ENCODE measurements around the gene FGF12.

FGF12 gene

GRCh38 chr3:192570821-192571791 lies 156.2 kb downstream of the FGF12 start:
- no peak overlapping the region for H3K9ac ChIP-seq (ENCODE audit: low read length)
- no peaks in the 10 kb centered on the region for H3K36me3 ChIP-seq (ENCODE audit: control insufficient read depth, insufficient read depth, low read length)
- no peak overlapping the region for H3K27ac ChIP-seq (ENCODE audit: low read depth, low read length)
- no peaks in the 10 kb centered on the region for H3K4me1 ChIP-seq (ENCODE audit: control insufficient read depth, insufficient read depth, low read length)
- H3K27me3 ChIP-seq (ENCODE audit: control insufficient read depth, insufficient read depth, low read length) = no peaks in the 10 kb centered on the region
- H3K4me3 ChIP-seq (ENCODE audit: low read length) = peak overlapping the region; percentile 49

- Histone ChIP-seq H3K4me1 (ENCODE audit: control insufficient read depth, insufficient read depth, low read length) (no peaks in the 10 kb centered on the region), H3K9ac (ENCODE audit: low read length) (no peak overlapping the region), H3K36me3 (ENCODE audit: control insufficient read depth, insufficient read depth, low read length) (no peaks in the 10 kb centered on the region), H3K4me3 (ENCODE audit: low read length) (no peak overlapping the region), H3K27me3 (ENCODE audit: control insufficient read depth, insufficient read depth, low read length) (no peaks in the 10 kb centered on the region), H3K27ac (ENCODE audit: low read depth, low read length) (no peak overlapping the region)
These were observed 157.0 kb downstream of the FGF12 start for GRCh38 chr3:192570315-192570714.

- Histone ChIP-seq H3K27me3 (ENCODE audit: control insufficient read depth, insufficient read depth, low read length) (no peaks in the 10 kb centered on the region), H3K36me3 (ENCODE audit: control insufficient read depth, insufficient read depth, low read length) (no peaks in the 10 kb centered on the region)
These were observed 160.5 kb downstream of the FGF12 start for GRCh38 chr3:192566706-192567290.

GRCh38 chr3:192564611-192565010 lies 162.7 kb downstream of the FGF12 start:
- H3K27ac ChIP-seq (ENCODE audit: low read depth, low read length) = no peak overlapping the region
- H3K4me1 ChIP-seq (ENCODE audit: control insufficient read depth, insufficient read depth, low read length) = no peaks in the 10 kb centered on the region
- H3K36me3 ChIP-seq (ENCODE audit: control insufficient read depth, insufficient read depth, low read length) = no peaks in the 10 kb centered on the region
- H3K9ac ChIP-seq (ENCODE audit: low read length) = no peak overlapping the region
- H3K4me3 ChIP-seq (ENCODE audit: low read length) = no peak overlapping the region
- H3K27me3 ChIP-seq (ENCODE audit: control insufficient read depth, insufficient read depth, low read length) = no peaks in the 10 kb centered on the region

More at GRCh38 chr3:192566706-192567290, 160.5 kb downstream of the FGF12 start:
- H3K9ac ChIP-seq (ENCODE audit: low read length) = no peak overlapping the region
- no peak overlapping the region for H3K27ac ChIP-seq (ENCODE audit: low read depth, low read length)
- H3K4me3 ChIP-seq (ENCODE audit: low read length) = no peak overlapping the region
- H3K4me1 ChIP-seq (ENCODE audit: control insufficient read depth, insufficient read depth, low read length) = no peaks in the 10 kb centered on the region

- H3K4me1 ChIP-seq (ENCODE audit: control insufficient read depth, insufficient read depth, low read length) = no peaks in the 10 kb centered on the region
- H3K27ac ChIP-seq (ENCODE audit: low read depth, low read length) = no peak overlapping the region
- no peaks in the 10 kb centered on the region for H3K36me3 ChIP-seq (ENCODE audit: control insufficient read depth, insufficient read depth, low read length)
- H3K4me3 ChIP-seq (ENCODE audit: low read length) = no peak overlapping the region
- no peak overlapping the region for H3K9ac ChIP-seq (ENCODE audit: low read length)
- no peaks in the 10 kb centered on the region for H3K27me3 ChIP-seq (ENCODE audit: control insufficient read depth, insufficient read depth, low read length)
These were observed 163.9 kb downstream of the FGF12 start for GRCh38 chr3:192563417-192563816.

GRCh38 chr3:192553707-192554106 lies 173.6 kb downstream of the FGF12 start:
- Histone ChIP-seq H3K27ac (ENCODE audit: low read depth, low read length) (no peak overlapping the region), H3K36me3 (ENCODE audit: control insufficient read depth, insufficient read depth, low read length) (no peaks in the 10 kb centered on the region), H3K4me1 (ENCODE audit: control insufficient read depth, insufficient read depth, low read length) (no peaks in the 10 kb centered on the region), H3K4me3 (ENCODE audit: low read length) (no peak overlapping the region), H3K27me3 (ENCODE audit: control insufficient read depth, insufficient read depth, low read length) (no peaks in the 10 kb centered on the region), H3K9ac (ENCODE audit: low read length) (no peak overlapping the region)

- no peaks in the 10 kb centered on the region for H3K27me3 ChIP-seq (ENCODE audit: control insufficient read depth, insufficient read depth, low read length)
- H3K4me3 ChIP-seq (ENCODE audit: low read length) = no peak overlapping the region
- no peak overlapping the region for H3K9ac ChIP-seq (ENCODE audit: low read length)
- no peak overlapping the region for H3K27ac ChIP-seq (ENCODE audit: low read depth, low read length)
- H3K4me1 ChIP-seq (ENCODE audit: control insufficient read depth, insufficient read depth, low read length) = no peaks in the 10 kb centered on the region
- no peaks in the 10 kb centered on the region for H3K36me3 ChIP-seq (ENCODE audit: control insufficient read depth, insufficient read depth, low read length)
These were observed 177.0 kb downstream of the FGF12 start for GRCh38 chr3:192550356-192550755.

GRCh38 chr3:192545333-192545732 lies 182.0 kb downstream of the FGF12 start:
- Histone ChIP-seq H3K27ac (ENCODE audit: low read depth, low read length) (no peak overlapping the region), H3K4me1 (ENCODE audit: control insufficient read depth, insufficient read depth, low read length) (no peaks in the 10 kb centered on the region), H3K9ac (ENCODE audit: low read length) (no peak overlapping the region), H3K27me3 (ENCODE audit: control insufficient read depth, insufficient read depth, low read length) (no peaks in the 10 kb centered on the region), H3K4me3 (ENCODE audit: low read length) (no peak overlapping the region), H3K36me3 (ENCODE audit: control insufficient read depth, insufficient read depth, low read length) (no peaks in the 10 kb centered on the region)

- H3K4me3 ChIP-seq (ENCODE audit: low read length) = no peak overlapping the region
- no peaks in the 10 kb centered on the region for H3K36me3 ChIP-seq (ENCODE audit: control insufficient read depth, insufficient read depth, low read length)
- no peaks in the 10 kb centered on the region for H3K4me1 ChIP-seq (ENCODE audit: control insufficient read depth, insufficient read depth, low read length)
- no peak overlapping the region for H3K9ac ChIP-seq (ENCODE audit: low read length)
- no peak overlapping the region for H3K27ac ChIP-seq (ENCODE audit: low read depth, low read length)
- H3K27me3 ChIP-seq (ENCODE audit: control insufficient read depth, insufficient read depth, low read length) = no peaks in the 10 kb centered on the region
These were observed 184.2 kb downstream of the FGF12 start for GRCh38 chr3:192543163-192543562.

- Histone ChIP-seq H3K27ac (ENCODE audit: low read depth, low read length) (no peak overlapping the region), H3K9ac (ENCODE audit: low read length) (no peak overlapping the region), H3K4me1 (ENCODE audit: control insufficient read depth, insufficient read depth, low read length) (no peaks in the 10 kb centered on the region), H3K27me3 (ENCODE audit: control insufficient read depth, insufficient read depth, low read length) (peaks cover 12% of the 10 kb centered on the region), H3K4me3 (ENCODE audit: low read length) (no peak overlapping the region), H3K36me3 (ENCODE audit: control insufficient read depth, insufficient read depth, low read length) (no peaks in the 10 kb centered on the region)
These were observed 210.5 kb downstream of the FGF12 start for GRCh38 chr3:192516820-192517219.

- Histone ChIP-seq H3K4me1 (ENCODE audit: control insufficient read depth, insufficient read depth, low read length) (no peaks in the 10 kb centered on the region), H3K9ac (ENCODE audit: low read length) (no peak overlapping the region), H3K36me3 (ENCODE audit: control insufficient read depth, insufficient read depth, low read length) (no peaks in the 10 kb centered on the region), H3K27ac (ENCODE audit: low read depth, low read length) (no peak overlapping the region), H3K4me3 (ENCODE audit: low read length) (no peak overlapping the region), H3K27me3 (ENCODE audit: control insufficient read depth, insufficient read depth, low read length) (peaks cover 12% of the 10 kb centered on the region)
These were observed 211.7 kb downstream of the FGF12 start for GRCh38 chr3:192515664-192516045.

GRCh38 chr3:192514754-192515663 lies 212.3 kb downstream of the FGF12 start:
- H3K27ac ChIP-seq (ENCODE audit: low read depth, low read length) = no peak overlapping the region
- H3K9ac ChIP-seq (ENCODE audit: low read length) = no peak overlapping the region
- no peaks in the 10 kb centered on the region for H3K36me3 ChIP-seq (ENCODE audit: control insufficient read depth, insufficient read depth, low read length)
- peaks cover 12% of the 10 kb centered on the region for H3K27me3 ChIP-seq (ENCODE audit: control insufficient read depth, insufficient read depth, low read length)
- peak overlapping the region; percentile 33 for H3K4me3 ChIP-seq (ENCODE audit: low read length)
- H3K4me1 ChIP-seq (ENCODE audit: control insufficient read depth, insufficient read depth, low read length) = no peaks in the 10 kb centered on the region

Data from rectal smooth muscle tissue (tissue), 1 donor.